ENCODE data around the gene ASCL5. TPM values are rescaled to one million over a fixed set of nuclear protein-coding genes. Genes with fewer than 3 reads are reported as not detected.

The ASCL5 gene
- polyA plus RNA-seq, 1 donor (not counting 4 experiments of a cell fraction or from before 2014, with no cell fraction given), result not detected

- FAIRE-seq, result no peak
- H3K9me1 ChIP-seq (ENCODE audit: control insufficient read depth, extremely low read depth, insufficient read depth, low read length), result no peaks in the 10 kb centered on the region
- H4K20me1 ChIP-seq (ENCODE audit: control insufficient read depth, extremely low read depth, insufficient read depth, low read length), result no peaks in the 10 kb centered on the region
- no peak for TF ChIP-seq EZH2 (IDR thresholded peaks at IDR 0.05; ENCODE audit: low read length)
- TF ChIP-seq CTCF (optimal IDR thresholded peaks at IDR 0.05 in 1 of 3, IDR thresholded peaks at IDR 0.05 in 1 of 3, conservative IDR thresholded peaks at IDR 0.05 in 1 of 3; ENCODE audit: extremely low read depth in 1 of 3, insufficient read depth in 2 of 3, low read length in 3 of 3), result no peak
- no peaks in the 10 kb centered on the region for H3K27me3 ChIP-seq (ENCODE audit: control insufficient read depth, extremely low read depth, insufficient read depth, low read length)
- peaks cover 0 to 7% of the 10 kb centered on the region in 2 experiments for H3K36me3 ChIP-seq (ENCODE audit: control insufficient read depth in 2 of 2, extremely low read depth in 1 of 2, insufficient read depth in 2 of 2, low read length in 2 of 2)
- no peak overlapping the region for H2AFZ ChIP-seq (ENCODE audit: control insufficient read depth, low read length)
- H3K4me1 ChIP-seq (ENCODE audit: control insufficient read depth, extremely low read depth, insufficient read depth, low read length), result peaks cover 4% of the 10 kb centered on the region
- H3K27ac ChIP-seq (ENCODE audit: control insufficient read depth, insufficient read depth, low read length), result no peak overlapping the region
- dilution Hi-C loops (cut with MboI; ENCODE audit: extremely low pct_ligation_motif_present, low sequenced_read_pairs), result no loop called here
- H3K9me3 ChIP-seq (ENCODE audit: control insufficient read depth, low read depth, low read length), result no peaks in the 10 kb centered on the region
- H3K9ac ChIP-seq (ENCODE audit: control insufficient read depth, extremely low read depth, insufficient read depth, low read length), result no peak overlapping the region
- DNase-seq (ENCODE audit: low read depth, low spot score), result no peak
- H3K4me3 ChIP-seq (ENCODE audit: control insufficient read depth in 2 of 3, extremely low read depth in 1 of 3, insufficient read depth in 2 of 3, low read depth in 1 of 3, low read length in 3 of 3), result no peak overlapping the region
- no peak overlapping the region for H3K4me2 ChIP-seq (ENCODE audit: control insufficient read depth, extremely low read depth, insufficient read depth, low read depth, low read length)
- H3K79me2 ChIP-seq (ENCODE audit: control insufficient read depth, insufficient read depth, low read length), result no peaks in the 10 kb centered on the region
Observed at GRCh38 chr1:201134405-201134804, 7.4 kb upstream of the ASCL5 start.

- Histone ChIP-seq H3K9ac (ENCODE audit: control insufficient read depth, extremely low read depth, insufficient read depth, low read length) (no peak overlapping the region), H3K9me3 (ENCODE audit: control insufficient read depth, low read depth, low read length) (no peaks in the 10 kb centered on the region), H3K4me2 (ENCODE audit: control insufficient read depth, extremely low read depth, insufficient read depth, low read depth, low read length) (no peak overlapping the region), H3K4me1 (ENCODE audit: control insufficient read depth, extremely low read depth, insufficient read depth, low read length) (peaks cover 3% of the 10 kb centered on the region), H4K20me1 (ENCODE audit: control insufficient read depth, extremely low read depth, insufficient read depth, low read length) (no peaks in the 10 kb centered on the region), H3K4me3 (ENCODE audit: control insufficient read depth in 2 of 3, extremely low read depth in 1 of 3, insufficient read depth in 2 of 3, low read depth in 1 of 3, low read length in 3 of 3) (no peak overlapping the region), H3K9me1 (ENCODE audit: control insufficient read depth, extremely low read depth, insufficient read depth, low read length) (no peaks in the 10 kb centered on the region), H2AFZ (ENCODE audit: control insufficient read depth, low read length) (no peak overlapping the region), H3K79me2 (ENCODE audit: control insufficient read depth, insufficient read depth, low read length) (no peaks in the 10 kb centered on the region), H3K27ac (ENCODE audit: control insufficient read depth, insufficient read depth, low read length) (no peak overlapping the region), H3K27me3 (ENCODE audit: control insufficient read depth, extremely low read depth, insufficient read depth, low read length) (no peaks in the 10 kb centered on the region), H3K36me3 (ENCODE audit: control insufficient read depth in 2 of 2, extremely low read depth in 1 of 2, insufficient read depth in 2 of 2, low read length in 2 of 2) (peaks cover 0 to 6% of the 10 kb centered on the region in 2 experiments)
- dilution Hi-C loops (cut with MboI; ENCODE audit: extremely low pct_ligation_motif_present, low sequenced_read_pairs), result no loop called here
- DNase-seq (ENCODE audit: low read depth, low spot score), result no peak
- FAIRE-seq, result no peak
- no peak for TF ChIP-seq CTCF (optimal IDR thresholded peaks at IDR 0.05 in 1 of 3, IDR thresholded peaks at IDR 0.05 in 1 of 3, conservative IDR thresholded peaks at IDR 0.05 in 1 of 3; ENCODE audit: extremely low read depth in 1 of 3, insufficient read depth in 2 of 3, low read length in 3 of 3)
- TF ChIP-seq EZH2 (IDR thresholded peaks at IDR 0.05; ENCODE audit: low read length), result no peak
Observed at GRCh38 chr1:201131398-201131797, 4.4 kb upstream of the ASCL5 start.
